Suppressor macrophage treated with lipopolysaccharide for 4 hours (primary cell): Measurements from ENCODE around the gene FOXI3.

Experiments used
- DNase-seq: peaks from one replicate; pipeline ENCODE4 v3.0.0-alpha.2; 2020

The FOXI3 gene

GRCh38 chr2:88452565-88452905 lies at the start of gene FOXI3:
Gene FOXI3, minus strand, starts transcription at chr2:88452693. Its CDS starts 158 bp downstream, at chr2:88452535.
- no peak for DNase-seq

GRCh38 chr2:88500691-88501090 lies 48.2 kb upstream of the FOXI3 start:
- no peak for DNase-seq

GRCh38 chr2:88499204-88499603 lies 46.7 kb upstream of the FOXI3 start:
- no peak for DNase-seq

- no peak for DNase-seq
These were observed 41.0 kb upstream of the FOXI3 start for GRCh38 chr2:88493481-88493880.

GRCh38 chr2:88492002-88492401 lies 39.5 kb upstream of the FOXI3 start:
- DNase-seq, result no peak

GRCh38 chr2:88489181-88489580 lies 36.7 kb upstream of the FOXI3 start:
- DNase-seq, result no peak

- DNase-seq, result no peak
These were observed 30.7 kb upstream of the FOXI3 start for GRCh38 chr2:88483200-88483599.

GRCh38 chr2:88481691-88482336 lies 29.3 kb upstream of the FOXI3 start:
- DNase-seq, result peak; percentile 2

- no peak for DNase-seq
These were observed 20.3 kb upstream of the FOXI3 start for GRCh38 chr2:88472811-88473210.

- DNase-seq, result no peak
These were observed 18.8 kb upstream of the FOXI3 start for GRCh38 chr2:88471083-88471942.

GRCh38 chr2:88469202-88470114 lies 17.0 kb upstream of the FOXI3 start:
- DNase-seq, result no peak

GRCh38 chr2:88464153-88464552 lies 11.7 kb upstream of the FOXI3 start:
- DNase-seq, result no peak

- DNase-seq, result no peak
These were observed 6.1 kb upstream of the FOXI3 start for GRCh38 chr2:88458633-88459032.

GRCh38 chr2:88452980-88453582 lies 588 bp upstream of the FOXI3 start:
- DNase-seq, result no peak

GRCh38 chr2:88451811-88452564 lies 505 bp downstream of the FOXI3 start:
- DNase-seq, result no peak

GRCh38 chr2:88450925-88451810 lies 1.3 kb downstream of the FOXI3 start:
- DNase-seq, result no peak

- no peak for DNase-seq
These were observed 2.3 kb downstream of the FOXI3 start for GRCh38 chr2:88450186-88450585.

- DNase-seq, result no peak
These were observed 4.2 kb downstream of the FOXI3 start for GRCh38 chr2:88448248-88448647.

- DNase-seq, result no peak
These were observed 9.0 kb downstream of the FOXI3 start for GRCh38 chr2:88443353-88443938.

GRCh38 chr2:88442473-88442872 lies 10.0 kb downstream of the FOXI3 start:
- no peak for DNase-seq

GRCh38 chr2:88442061-88442460 lies 10.4 kb downstream of the FOXI3 start:
- DNase-seq, result no peak
